Endothelial cell of umbilical vein (primary cell): ENCODE data around the gene FUT9. TPM values are rescaled to one million over a fixed set of nuclear protein-coding genes. Genes with fewer than 3 reads are reported as not detected.

ENCODE experiments used
- BruUV-seq: library from RNA; stranded (reverse); fragments of 400-500 nt; replicated peaks from 2 replicates; lab custom pipeline; 2021; lab: Mats Ljungman, UMichigan
- CTCF ChIA-PET: fragments of 300-600, 350-600 bp; sonication (Branson Sonifier 250); formaldehyde crosslinking; loops from one replicate; lab custom pipeline; 2021; ENCODE audit warnings: antibody characterized with exemption, inconsistent platforms; lab: Charles Lee
- POLR2A ChIA-PET: fragments of 300-600, 350-600 bp; sonication (Branson Sonifier 250); formaldehyde crosslinking; loops from one replicate; lab custom pipeline; 2021; ENCODE audit warnings: antibody characterized with exemption, inconsistent platforms; lab: Charles Lee
- DNase-seq: peaks from one replicate; pipeline ENCODE4 v3.0.0-alpha.2; 2011; ENCODE audit warnings: low read depth, low spot score
- FAIRE-seq: peaks from 2 replicates; lab custom pipeline; 2011; peaks lifted over from hg19 to GRCh38; lab: Jason Lieb, UNC
- H2AFZ ChIP-seq: 2 replicates; pipeline ENCODE4 v1.6.0; 2012; ENCODE audit warnings: low read depth, low read length, control low read depth, inconsistent platforms
- H3K27ac ChIP-seq: 2 replicates; pipeline ENCODE4 v1.5.1; 2011; ENCODE audit warnings: low read depth, mild to moderate bottlenecking, control low read depth, low read length, moderate library complexity; ENCODE audit not compliant: insufficient read depth
- H3K27me3 ChIP-seq, 2 experiments: 2 replicates each; pipeline versions ENCODE4 v1.6.0 to v1.6.1; 2011; ENCODE audit warnings: low read length in 2 of 2, mixed read lengths in 1 of 2; ENCODE audit not compliant: control insufficient read depth in 2 of 2, insufficient read depth in 2 of 2
- H3K36me3 ChIP-seq, 2 experiments: 2 replicates in 1 of 2; 3 replicates in 1 of 2; pipeline ENCODE4 v1.5.1; 2011; ENCODE audit warnings: low read length in 2 of 2, mild to moderate bottlenecking in 1 of 2, moderate library complexity in 1 of 2; ENCODE audit not compliant: control insufficient read depth in 2 of 2, insufficient read depth in 2 of 2; ENCODE audit errors: extremely low read depth in 1 of 2
- H3K4me1 ChIP-seq: 3 replicates; pipeline ENCODE4 v1.5.1; 2011; ENCODE audit warnings: mild to moderate bottlenecking, low read length; ENCODE audit not compliant: control insufficient read depth, insufficient read depth; ENCODE audit errors: extremely low read depth
- H3K4me2 ChIP-seq: 2 replicates; pipeline ENCODE4 v1.6.1; 2011; ENCODE audit warnings: low read length, control low read depth, mixed read lengths; ENCODE audit not compliant: insufficient read depth
- H3K4me3 ChIP-seq, 3 experiments: fragments of 200-600 bp in 1 of 3; sonication (generic), shearing (Covaris generic) in 1 of 3; replicated peaks in 1 of 3; 2 replicates each; pipeline ENCODE4 v1.5.1; 2011 to 2016; ENCODE audit warnings: control low read depth in 3 of 3, low read length in 3 of 3, mild to moderate bottlenecking in 2 of 3, inconsistent platforms in 1 of 3, low read depth in 1 of 3, moderate library complexity in 1 of 3; ENCODE audit not compliant: insufficient read depth in 1 of 3
- H3K79me2 ChIP-seq: 2 replicates; pipeline ENCODE4 v1.6.0; 2012; ENCODE audit warnings: low read length, inconsistent platforms; ENCODE audit not compliant: control insufficient read depth, insufficient read depth
- H3K9ac ChIP-seq: replicated peaks from 2 replicates; pipeline ENCODE3; 2011; ENCODE audit warnings: low read length, control low read depth; ENCODE audit not compliant: insufficient read depth; ENCODE audit errors: extremely low read depth
- H3K9me1 ChIP-seq: replicated peaks from 3 replicates; pipeline ENCODE4 v1.6.0; 2011; ENCODE audit warnings: mild to moderate bottlenecking, low read length; ENCODE audit not compliant: control insufficient read depth, insufficient read depth; ENCODE audit errors: extremely low read depth
- H3K9me3 ChIP-seq: replicated peaks from 2 replicates; pipeline ENCODE4 v1.5.1; 2012; ENCODE audit warnings: low read length, inconsistent platforms; ENCODE audit not compliant: control insufficient read depth, insufficient read depth
- H4K20me1 ChIP-seq: replicated peaks from 2 replicates; pipeline ENCODE3; 2011; ENCODE audit warnings: mild to moderate bottlenecking, low read length; ENCODE audit not compliant: control insufficient read depth, insufficient read depth; ENCODE audit errors: extremely low read depth
- EZH2 ChIP-seq: IDR thresholded peaks from 2 replicates; pipeline ENCODE4 v1.6.1; 2012; ENCODE audit warnings: borderline replicate concordance, low read depth, mild to moderate bottlenecking, moderate library complexity, low read length, inconsistent platforms; ENCODE audit not compliant: severe bottlenecking
- FOS ChIP-seq: IDR thresholded peaks from 2 replicates; pipeline ENCODE4 v1.6.1; 2011; ENCODE audit warnings: mild to moderate bottlenecking, low read length, moderate library complexity, borderline replicate concordance; ENCODE audit not compliant: insufficient read depth
- GATA2 ChIP-seq: IDR thresholded peaks from 2 replicates; pipeline ENCODE4 v1.7.0; 2011; ENCODE audit warnings: low read depth, mild to moderate bottlenecking, moderate library complexity, mixed read lengths, low read length; ENCODE audit not compliant: insufficient read length, insufficient read depth
- JUN ChIP-seq: IDR thresholded peaks from 2 replicates; pipeline ENCODE4 v1.6.1; 2011; ENCODE audit warnings: borderline replicate concordance, low read depth; ENCODE audit not compliant: insufficient read length, insufficient read depth
- MYC ChIP-seq: IDR thresholded peaks from one replicate; pipeline ENCODE4 v1.6.1; 2011; ENCODE audit warnings: mild to moderate bottlenecking, low read depth, low read length
- POLR2A ChIP-seq: IDR thresholded peaks from 2 replicates; pipeline ENCODE4 v1.6.1; 2012; ENCODE audit warnings: low read depth, mild to moderate bottlenecking, control low read depth, low read length
- POLR2AphosphoS5 ChIP-seq: IDR thresholded peaks from 2 replicates; pipeline ENCODE4 v1.6.1; 2012; ENCODE audit warnings: low read depth, mild to moderate bottlenecking, control low read depth, low read length, moderate library complexity; ENCODE audit not compliant: insufficient read depth
- dilution Hi-C: fragments of 300-500 bp; cut with MboI; formaldehyde crosslinking; loops from one replicate; pipeline ENCODE4 v1.15.0; 2019; ENCODE audit warnings: low sequenced_read_pairs; ENCODE audit not compliant: extremely low pct_ligation_motif_present
- intact Hi-C: fragments of 100-400 bp; cut with micrococcal nuclease; formaldehyde crosslinking; loops from one replicate; pipeline ENCODE4 v1.10.0; 2022
- polyA plus RNA-seq, 4 experiments: library from polyadenylated mRNA; depleted of rRNA in 3 of 4; stranded (reverse) in 3 of 4; unstranded in 1 of 4; fragments of >200 nt; gene quantifications; 2 replicates each; pipeline versions ENCODE4 v1.2.1 to v1.2.3, GENCODE V29; 2011 to 2012; ENCODE audit warnings: missing spikeins in 1 of 4
- total RNA-seq: library from RNA; stranded (reverse); gene quantifications from 2 replicates; pipeline ENCODE4 v1.2.3, GENCODE V29; 2021
- TF ChIP-seq, protein P1 (sequence below), 2 donors: IDR thresholded peaks; 1 replicate in 1 of 2; 2 replicates in 1 of 2; pipeline ENCODE4 v1.5.1; 2011; ENCODE audit warnings: low read length in 2 of 2, mild to moderate bottlenecking in 2 of 2, moderate library complexity in 2 of 2, control low read depth in 1 of 2, inconsistent platforms in 1 of 2, low read depth in 1 of 2; ENCODE audit not compliant: insufficient read depth in 1 of 2; ENCODE audit errors: extremely low read depth in 1 of 2

FUT9 gene
- total and polyA plus RNA-seq, 2 donors (not counting 3 experiments of a cell fraction or from before 2014, with no cell fraction given), result not detected

DNA sequence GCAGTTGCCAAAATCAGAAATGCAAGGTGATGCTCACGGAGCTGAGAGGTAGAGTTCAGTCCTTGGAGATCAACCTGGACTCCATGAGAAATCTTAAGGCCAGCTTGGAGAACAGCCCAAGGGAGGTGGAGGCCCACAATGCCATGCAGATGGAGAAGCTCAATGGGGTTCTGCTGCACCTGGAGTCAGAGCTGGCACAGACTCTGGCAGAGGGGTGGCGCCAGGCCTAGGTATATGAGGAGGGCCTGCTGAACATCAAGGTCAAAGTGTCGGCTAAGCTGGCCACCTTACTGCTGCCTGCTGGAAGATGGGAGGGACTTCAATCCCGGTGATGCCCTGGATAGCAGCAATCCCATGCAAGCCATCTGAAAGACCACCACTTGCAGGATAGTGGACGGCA lies 23.9 kb upstream of the FUT9 start:
- H3K4me2 ChIP-seq, result no peak overlapping the region
- H3K36me3 ChIP-seq, result no peaks in the 10 kb centered on the region
- ChIA-PET CTCF (no interaction called here), POLR2A (no interaction called here)
- H3K9me3 ChIP-seq, result no peaks in the 10 kb centered on the region
- intact Hi-C loops (no loop called here), dilution Hi-C loops (no loop called here)
- no peak for DNase-seq
- H3K4me3 ChIP-seq, result no peak overlapping the region
- H3K9ac ChIP-seq, result no peak overlapping the region
- BruUV-seq, result no TSS peak
- no peaks in the 10 kb centered on the region for H3K9me1 ChIP-seq
- no peak overlapping the region for H3K27ac ChIP-seq
- FAIRE-seq, result no peak
- TF ChIP-seq MYC (no peak), POLR2AphosphoS5 (no peak), POLR2A (no peak), GATA2 (no peak), FOS (no peak), EZH2 (no peak), JUN (no peak)
- TF ChIP-seq, protein P1, sequence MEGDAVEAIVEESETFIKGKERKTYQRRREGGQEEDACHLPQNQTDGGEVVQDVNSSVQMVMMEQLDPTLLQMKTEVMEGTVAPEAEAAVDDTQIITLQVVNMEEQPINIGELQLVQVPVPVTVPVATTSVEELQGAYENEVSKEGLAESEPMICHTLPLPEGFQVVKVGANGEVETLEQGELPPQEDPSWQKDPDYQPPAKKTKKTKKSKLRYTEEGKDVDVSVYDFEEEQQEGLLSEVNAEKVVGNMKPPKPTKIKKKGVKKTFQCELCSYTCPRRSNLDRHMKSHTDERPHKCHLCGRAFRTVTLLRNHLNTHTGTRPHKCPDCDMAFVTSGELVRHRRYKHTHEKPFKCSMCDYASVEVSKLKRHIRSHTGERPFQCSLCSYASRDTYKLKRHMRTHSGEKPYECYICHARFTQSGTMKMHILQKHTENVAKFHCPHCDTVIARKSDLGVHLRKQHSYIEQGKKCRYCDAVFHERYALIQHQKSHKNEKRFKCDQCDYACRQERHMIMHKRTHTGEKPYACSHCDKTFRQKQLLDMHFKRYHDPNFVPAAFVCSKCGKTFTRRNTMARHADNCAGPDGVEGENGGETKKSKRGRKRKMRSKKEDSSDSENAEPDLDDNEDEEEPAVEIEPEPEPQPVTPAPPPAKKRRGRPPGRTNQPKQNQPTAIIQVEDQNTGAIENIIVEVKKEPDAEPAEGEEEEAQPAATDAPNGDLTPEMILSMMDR (IDR thresholded peaks at IDR 0.05; ENCODE audit: extremely low read depth in 1 of 2, insufficient read depth in 1 of 2, low read depth in 1 of 2, low read length in 2 of 2), result no peak
- no peaks in the 10 kb centered on the region for H3K79me2 ChIP-seq
- H3K4me1 ChIP-seq, result no peaks in the 10 kb centered on the region
- no peaks in the 10 kb centered on the region for H3K27me3 ChIP-seq
- H4K20me1 ChIP-seq, result no peaks in the 10 kb centered on the region
- no peak overlapping the region for H2AFZ ChIP-seq
